Cerebellar nuclear complex (tissue), 1 donor: ENCODE data around the gene C19orf38.
"Not testable (repeated sequence)": the region's sequence is repeated elsewhere in the genome, so short reads cannot be mapped to it uniquely, and the experiment has no call there.

Experiments
- DNase-seq, 2 experiments: peaks; one replicate each; lab custom pipeline; 2025; lab: John Stamatoyannopoulos, UW

C19orf38 gene

DNA sequence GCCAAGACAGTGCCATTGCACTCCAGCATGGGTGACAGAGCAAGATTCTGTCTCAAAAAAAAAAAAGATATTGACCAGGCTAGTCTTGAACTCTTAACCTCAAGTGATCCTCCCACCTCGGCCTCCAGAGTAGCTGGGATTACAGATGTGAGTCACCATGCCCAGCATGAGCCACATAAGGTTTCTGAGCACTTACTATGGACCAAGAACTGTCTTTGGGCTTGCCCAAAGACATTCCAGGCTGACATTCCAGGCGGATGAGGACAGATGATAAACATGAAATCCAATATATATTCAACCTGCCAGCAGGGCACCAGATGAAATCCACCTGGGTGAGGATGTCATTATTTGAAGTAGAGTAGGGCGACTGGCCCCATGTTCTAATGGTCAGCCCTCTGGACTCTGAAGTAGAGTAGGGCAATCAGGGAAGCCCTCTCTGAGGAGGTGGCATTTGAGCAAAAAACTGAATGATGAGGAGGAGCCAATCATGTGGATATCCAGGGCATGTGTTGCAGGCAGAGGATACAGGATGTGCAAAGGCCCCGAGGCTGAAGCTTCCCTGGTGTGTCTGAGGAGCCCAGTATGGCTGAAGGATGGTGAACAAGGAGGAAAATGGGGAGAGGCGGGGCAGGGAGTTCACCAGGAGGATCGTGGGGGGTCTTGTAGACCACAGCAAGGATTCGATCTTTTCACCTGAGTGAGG is 4.0 kb downstream of the C19orf38 start:
- DNase-seq, result no peak

GRCh38 chr19:10852941-10853340 is 4.7 kb downstream of the C19orf38 start:
- no peak for DNase-seq

GRCh38 chr19:10854350-10855089 is 6.3 kb downstream of the C19orf38 start:
- no peak for DNase-seq

GRCh38 chr19:10855879-10856522 is 7.8 kb downstream of the C19orf38 start:
- no peak for DNase-seq

GRCh38 chr19:10856899-10857298 is 8.7 kb downstream of the C19orf38 start:
- DNase-seq, result not testable (repeated sequence)

GRCh38 chr19:10858204-10858828 is 10.1 kb downstream of the C19orf38 start:
- DNase-seq, result no peak

GRCh38 chr19:10861103-10861651 is 13.0 kb downstream of the C19orf38 start:
- no peak for DNase-seq

- no peak for DNase-seq
Measured at GRCh38 chr19:10862561-10863106, 14.4 kb downstream of the C19orf38 start.

GRCh38 chr19:10863107-10863717 is 15.0 kb downstream of the C19orf38 start:
- no peak for DNase-seq

- DNase-seq, result peak in 1 of 2 experiments; percentile 87
Measured at GRCh38 chr19:10864538-10864899, 16.3 kb downstream of the C19orf38 start.

GRCh38 chr19:10866495-10866894 is 18.3 kb downstream of the C19orf38 start:
- no peak for DNase-seq

DNA sequence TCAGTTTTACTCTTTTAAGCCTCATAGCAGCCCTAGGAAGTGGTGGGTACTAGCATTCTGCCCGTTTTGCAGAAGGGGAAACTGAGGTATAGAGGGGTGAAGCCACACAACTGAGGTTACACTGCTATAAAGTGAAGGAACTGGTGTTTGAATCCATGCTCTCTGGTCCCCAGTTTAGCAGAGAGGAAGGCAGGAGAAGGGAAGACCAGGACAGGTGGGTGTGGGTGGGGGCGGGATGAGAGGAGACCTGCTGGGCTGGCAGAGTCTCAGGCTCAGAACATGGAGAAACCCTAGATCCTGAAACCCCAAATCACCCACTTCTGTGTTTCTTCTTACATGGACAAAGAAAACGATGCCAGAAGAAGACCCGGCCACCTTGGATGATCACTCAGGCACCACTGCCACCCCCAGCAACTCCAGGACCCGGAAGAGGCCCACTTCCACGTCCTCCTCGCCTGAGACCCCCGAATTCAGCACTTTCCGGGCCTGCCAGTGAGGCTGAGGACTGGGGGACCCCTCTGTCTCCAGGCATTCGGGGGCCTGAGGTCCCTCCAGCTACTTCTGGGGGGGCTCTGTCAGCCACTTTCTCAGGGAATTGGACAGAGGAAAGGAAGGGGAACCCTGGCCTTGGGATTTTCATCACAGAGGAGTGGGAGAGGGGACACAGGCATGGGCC is 20.8 kb downstream of the C19orf38 start:
- DNase-seq, result no peak

DNA sequence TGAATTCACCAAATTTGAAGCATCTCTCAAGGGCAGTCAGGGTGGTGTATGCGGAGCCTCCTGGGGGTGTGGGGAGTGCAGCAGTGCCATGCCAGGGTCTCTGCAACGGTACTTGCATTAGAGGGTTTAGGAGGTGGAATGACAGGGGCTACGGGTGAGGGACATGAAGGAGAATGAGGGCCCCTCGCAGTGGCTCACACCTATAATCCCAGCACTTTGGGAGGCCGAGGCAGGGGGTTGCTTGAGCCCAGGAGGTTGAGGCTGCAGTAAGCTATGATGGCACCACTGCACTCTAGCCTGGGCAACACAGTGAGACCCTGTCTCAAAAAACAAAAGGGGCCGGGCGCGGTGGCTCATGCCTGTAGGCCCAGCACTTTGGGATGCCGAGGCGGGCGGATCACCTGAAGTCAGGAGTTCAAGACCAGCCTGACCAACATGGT is 21.7 kb downstream of the C19orf38 start:
- not testable (repeated sequence) for DNase-seq

GRCh38 chr19:10870501-10870954 is 22.3 kb downstream of the C19orf38 start:
- no peak for DNase-seq

- DNase-seq, result peak; percentile 93 to 94
Measured at GRCh38 chr19:10870955-10871603, 22.9 kb downstream of the C19orf38 start, which contains the start of gene CARM1. Gene CARM1, plus strand, starts transcription at chr19:10871553. Its CDS starts 150 bp downstream, at chr19:10871703.

GRCh38 chr19:10871711-10872545 is 23.7 kb downstream of the C19orf38 start:
- no peak for DNase-seq

DNA sequence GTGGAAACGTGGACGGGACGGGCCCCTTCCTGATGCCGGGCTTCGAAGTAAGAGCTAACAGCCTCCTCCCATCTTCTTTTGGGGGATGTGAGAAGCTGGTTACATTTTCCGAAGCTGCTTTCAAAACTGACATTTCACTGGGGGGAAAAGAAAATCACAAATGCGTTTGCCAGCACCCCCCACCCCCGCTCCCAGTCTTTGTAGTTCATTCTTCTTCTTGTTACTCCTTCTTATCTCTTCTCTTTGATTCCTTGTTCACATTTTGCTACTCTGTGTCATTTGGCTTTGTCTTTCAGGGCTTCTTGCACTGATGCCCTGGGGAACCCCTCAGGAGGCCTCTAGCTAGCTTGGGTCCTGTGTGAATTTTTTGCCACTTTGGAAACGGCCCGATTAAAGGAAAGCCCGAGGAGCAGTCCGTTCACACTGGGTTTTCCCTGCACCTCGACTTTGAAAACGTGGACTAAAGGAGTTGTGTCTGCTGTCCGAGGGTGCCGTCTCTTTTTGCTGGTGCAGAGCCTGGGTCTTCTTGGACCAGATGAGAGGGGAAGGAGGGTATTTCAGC is 24.4 kb downstream of the C19orf38 start:
- DNase-seq, result no peak

GRCh38 chr19:10874024-10874423 is 25.8 kb downstream of the C19orf38 start:
- no peak for DNase-seq
